SH-SY5Y (cell line): ENCODE data around the gene CSHL1.

ENCODE experiments used
- GATA2 ChIP-seq: IDR thresholded peaks from 2 replicates; pipeline ENCODE4 v1.6.1; 2011; ENCODE audit warnings: mild to moderate bottlenecking, low read depth, low read length
- GATA3 ChIP-seq: IDR thresholded peaks from 2 replicates; pipeline ENCODE4 v1.6.1; 2011; ENCODE audit warnings: low read depth, mild to moderate bottlenecking, low read length, moderate library complexity

DNA sequence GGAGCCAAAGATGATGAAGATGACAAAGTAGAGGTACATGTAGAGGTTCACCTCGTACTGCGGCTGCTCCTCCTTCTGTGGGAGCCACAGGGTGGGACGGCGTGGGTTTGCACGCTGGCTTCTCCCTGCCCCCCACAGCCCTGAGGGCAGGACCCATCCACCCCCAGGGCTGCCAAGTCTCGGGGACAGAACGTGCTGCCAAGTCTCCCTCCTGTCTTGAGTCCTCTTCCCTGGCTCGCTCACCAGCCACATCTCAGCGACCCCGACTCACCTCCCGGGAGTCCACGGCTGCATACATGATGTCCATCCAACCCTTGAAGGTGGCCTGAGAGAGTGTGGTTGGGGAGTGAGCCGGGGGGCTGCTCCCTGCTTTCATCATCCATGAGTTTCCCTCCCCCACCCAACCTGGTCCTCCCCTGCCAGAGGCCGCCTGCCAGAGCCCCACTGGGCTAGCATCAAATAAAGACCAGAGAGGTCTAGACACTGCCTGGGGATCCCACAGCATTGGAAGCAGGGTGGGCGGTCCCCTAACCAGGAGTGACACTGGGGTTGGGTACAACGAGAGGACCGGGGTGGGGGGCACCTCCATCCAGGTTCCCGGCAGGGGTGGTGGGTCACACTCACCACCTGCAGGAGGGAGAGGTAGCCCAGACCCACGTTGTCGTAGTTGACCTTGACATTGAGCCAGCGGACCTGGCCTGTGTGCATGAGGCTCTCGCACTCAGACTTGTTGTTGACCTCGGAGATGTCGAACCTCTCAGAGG lies 33.9 kb upstream of the CSHL1 start:
- TF ChIP-seq GATA2, result no peak
- no peak for TF ChIP-seq GATA3
